Loucy (cell line): ENCODE measurements around the gene CHCHD6.

Experiments
- H2AFZ ChIP-seq: fragments of 200-600 bp; sonication (generic); 2 replicates; pipeline ENCODE4 v1.6.0; 2016; ENCODE audit warnings: antibody characterized with exemption, mild to moderate bottlenecking, low read length, moderate library complexity
- H3F3A ChIP-seq: fragments of 200-600 bp; 2 replicates; pipeline ENCODE4 v1.6.0; 2016; ENCODE audit warnings: antibody characterized with exemption, low read depth, mild to moderate bottlenecking
- H3K27me3 ChIP-seq: fragments of 200-600 bp; sonication (generic); 2 replicates; pipeline ENCODE4 v1.6.1; 2014; ENCODE audit warnings: low read length, mild to moderate bottlenecking; ENCODE audit not compliant: insufficient read depth, poor library complexity, severe bottlenecking
- H3K36me3 ChIP-seq: fragments of 200-600 bp; sonication (generic); 2 replicates; pipeline ENCODE4 v1.6.1; 2016; ENCODE audit warnings: low read length; ENCODE audit not compliant: insufficient read depth
- H3K4me1 ChIP-seq: fragments of 200-600 bp; sonication (generic); 2 replicates; pipeline ENCODE4 v1.5.1; 2014; ENCODE audit warnings: low read length, mild to moderate bottlenecking; ENCODE audit not compliant: insufficient read depth, poor library complexity, severe bottlenecking
- H3K4me2 ChIP-seq: fragments of 200-600 bp; sonication (generic); 2 replicates; pipeline ENCODE4 v1.6.0; 2014; ENCODE audit warnings: antibody characterized with exemption, low read length, low read depth, mild to moderate bottlenecking; ENCODE audit not compliant: poor library complexity, severe bottlenecking
- H3K4me3 ChIP-seq: fragments of 200-600 bp; sonication (generic); 2 replicates; pipeline ENCODE4 v1.5.1; 2014; ENCODE audit warnings: low read length, mild to moderate bottlenecking, mixed read lengths; ENCODE audit not compliant: poor library complexity, severe bottlenecking
- H3K79me2 ChIP-seq: fragments of 200-600 bp; sonication (generic); 2 replicates; pipeline ENCODE4 v1.6.1; 2014; ENCODE audit warnings: low read length; ENCODE audit not compliant: insufficient read depth
- H3K9ac ChIP-seq: fragments of 200-600 bp; sonication (generic); 2 replicates; pipeline ENCODE4 v1.6.0; 2014; ENCODE audit warnings: mild to moderate bottlenecking, low read depth, low read length, moderate library complexity; ENCODE audit not compliant: poor library complexity, severe bottlenecking
- H3K9me2 ChIP-seq: fragments of 200-600 bp; sonication (generic); replicated peaks from 2 replicates; pipeline ENCODE4 v1.6.1; 2016; ENCODE audit warnings: low read depth, low read length, mixed read lengths
- H3K9me3 ChIP-seq: fragments of 200-600 bp; sonication (generic); 2 replicates; pipeline ENCODE4 v1.6.1; 2014; ENCODE audit warnings: mild to moderate bottlenecking, antibody characterized with exemption, low read length, low read depth; ENCODE audit not compliant: insufficient read depth
- H4K20me1 ChIP-seq: fragments of 200-600 bp; sonication (generic); 2 replicates; pipeline ENCODE4 v1.6.0; 2014; ENCODE audit warnings: antibody characterized with exemption, low read length, mild to moderate bottlenecking; ENCODE audit not compliant: insufficient read depth, poor library complexity, severe bottlenecking
- CTCF ChIP-seq: fragments of 200-600 bp; sonication (generic); conservative IDR thresholded peaks from 2 replicates; pipeline ENCODE4 v1.5.1; 2014; ENCODE audit warnings: mild to moderate bottlenecking, antibody characterized with exemption, low read length
- EZH2phosphoT487 ChIP-seq: fragments of 200-600 bp; IDR thresholded peaks from 2 replicates; pipeline ENCODE4 v1.6.1; 2018; ENCODE audit warnings: antibody characterized with exemption, mild to moderate bottlenecking, moderate library complexity, borderline replicate concordance

Gene CHCHD6

GRCh38 chr3:126896067-126896441 lies 192.0 kb downstream of the CHCHD6 start:
- no peaks in the 10 kb centered on the region for H3K27me3 ChIP-seq
- H3K4me1 ChIP-seq, result no peaks in the 10 kb centered on the region
- no peak overlapping the region for H3K4me2 ChIP-seq

GRCh38 chr3:126896968-126897367 lies 192.9 kb downstream of the CHCHD6 start:
- Histone ChIP-seq H3K9me2 (no peaks in the 10 kb centered on the region), H3F3A (no peaks in the 10 kb centered on the region), H3K9ac (no peak overlapping the region), H3K36me3 (no peaks in the 10 kb centered on the region), H3K4me2 (no peak overlapping the region), H3K4me3 (no peak overlapping the region), H4K20me1 (peaks cover 5% of the 10 kb centered on the region), H3K9me3 (no peaks in the 10 kb centered on the region), H3K79me2 (no peaks in the 10 kb centered on the region), H3K27me3 (no peaks in the 10 kb centered on the region), H3K4me1 (no peaks in the 10 kb centered on the region), H2AFZ (no peak overlapping the region)
- no peak for TF ChIP-seq EZH2phosphoT487
- TF ChIP-seq CTCF, result no peak

More at GRCh38 chr3:126896067-126896441, 192.0 kb downstream of the CHCHD6 start:
- Histone ChIP-seq H3K9ac (no peak overlapping the region), H3K79me2 (no peaks in the 10 kb centered on the region), H2AFZ (no peak overlapping the region), H3F3A (no peaks in the 10 kb centered on the region), H3K4me3 (no peak overlapping the region), H3K9me2 (no peaks in the 10 kb centered on the region), H3K36me3 (no peaks in the 10 kb centered on the region), H3K9me3 (no peaks in the 10 kb centered on the region), H4K20me1 (peaks cover 5% of the 10 kb centered on the region)
- TF ChIP-seq CTCF (no peak), EZH2phosphoT487 (no peak)

GRCh38 chr3:126897943-126898342 lies 193.9 kb downstream of the CHCHD6 start:
- Histone ChIP-seq H3K4me2 (no peak overlapping the region), H3K4me3 (no peak overlapping the region), H3K36me3 (no peaks in the 10 kb centered on the region), H3K9ac (no peak overlapping the region), H3K27me3 (no peaks in the 10 kb centered on the region), H4K20me1 (peaks cover 5% of the 10 kb centered on the region), H3K4me1 (no peaks in the 10 kb centered on the region), H3K79me2 (no peaks in the 10 kb centered on the region), H2AFZ (no peak overlapping the region), H3F3A (no peaks in the 10 kb centered on the region), H3K9me3 (no peaks in the 10 kb centered on the region), H3K9me2 (no peaks in the 10 kb centered on the region)
- no peak for TF ChIP-seq CTCF
- TF ChIP-seq EZH2phosphoT487, result no peak
